Measurements from ENCODE around the gene FAM25A. TPM values are rescaled to one million over a fixed set of nuclear protein-coding genes. Genes with fewer than 3 reads are reported as not detected.
"Not testable (repeated sequence)": the region's sequence is repeated elsewhere in the genome, so short reads cannot be mapped to it uniquely, and the experiment has no call there.

The FAM25A gene
- total RNA-seq, 4 donors from 2014 or later, result 57.1 to 371 (median 225) TPM

DNA sequence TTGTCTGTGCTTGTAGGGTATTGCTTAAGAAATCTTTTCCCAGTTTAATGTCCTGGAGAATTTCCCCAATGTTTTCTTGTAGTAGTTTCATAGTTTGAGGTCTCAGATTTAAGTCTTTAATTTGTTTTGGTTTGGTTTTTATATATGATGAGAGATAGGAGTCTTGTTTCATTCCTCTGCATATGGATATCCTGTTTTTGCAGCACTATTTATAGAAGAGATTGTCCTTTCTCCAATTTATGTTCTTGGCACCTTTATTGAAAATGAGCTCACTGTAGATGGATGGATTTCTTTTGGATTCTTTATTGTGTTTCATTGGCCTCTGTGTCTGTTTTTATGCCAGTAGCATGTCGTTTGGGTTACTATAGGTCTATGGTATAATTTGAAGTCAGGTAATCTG lies 31.6 kb upstream of the FAM25A start:
- Histone ChIP-seq H3K27ac (no peak overlapping the region), H3K27me3 (no peaks in the 10 kb centered on the region), H3K4me1 (peaks cover 0 to 8% (median 0%) of the 10 kb centered on the region in 3 donors), H3K4me3 (no peak overlapping the region), H3K9me3 (no peaks in the 10 kb centered on the region), H3K36me3 (peaks cover 0 to 11% (median 0%) of the 10 kb centered on the region in 3 donors)
- no peak for DNase-seq
- intact Hi-C loops (cut with DNase I), result no loop called here
- no peak for TF ChIP-seq POLR2A (IDR thresholded peaks at IDR 0.05)
- TF ChIP-seq, protein P1, sequence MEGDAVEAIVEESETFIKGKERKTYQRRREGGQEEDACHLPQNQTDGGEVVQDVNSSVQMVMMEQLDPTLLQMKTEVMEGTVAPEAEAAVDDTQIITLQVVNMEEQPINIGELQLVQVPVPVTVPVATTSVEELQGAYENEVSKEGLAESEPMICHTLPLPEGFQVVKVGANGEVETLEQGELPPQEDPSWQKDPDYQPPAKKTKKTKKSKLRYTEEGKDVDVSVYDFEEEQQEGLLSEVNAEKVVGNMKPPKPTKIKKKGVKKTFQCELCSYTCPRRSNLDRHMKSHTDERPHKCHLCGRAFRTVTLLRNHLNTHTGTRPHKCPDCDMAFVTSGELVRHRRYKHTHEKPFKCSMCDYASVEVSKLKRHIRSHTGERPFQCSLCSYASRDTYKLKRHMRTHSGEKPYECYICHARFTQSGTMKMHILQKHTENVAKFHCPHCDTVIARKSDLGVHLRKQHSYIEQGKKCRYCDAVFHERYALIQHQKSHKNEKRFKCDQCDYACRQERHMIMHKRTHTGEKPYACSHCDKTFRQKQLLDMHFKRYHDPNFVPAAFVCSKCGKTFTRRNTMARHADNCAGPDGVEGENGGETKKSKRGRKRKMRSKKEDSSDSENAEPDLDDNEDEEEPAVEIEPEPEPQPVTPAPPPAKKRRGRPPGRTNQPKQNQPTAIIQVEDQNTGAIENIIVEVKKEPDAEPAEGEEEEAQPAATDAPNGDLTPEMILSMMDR (IDR thresholded peaks at IDR 0.05), result no peak
- WGBS, 2 donors, result 25 to 35% methylated on average over 1 of the region's 1 CpG

DNA sequence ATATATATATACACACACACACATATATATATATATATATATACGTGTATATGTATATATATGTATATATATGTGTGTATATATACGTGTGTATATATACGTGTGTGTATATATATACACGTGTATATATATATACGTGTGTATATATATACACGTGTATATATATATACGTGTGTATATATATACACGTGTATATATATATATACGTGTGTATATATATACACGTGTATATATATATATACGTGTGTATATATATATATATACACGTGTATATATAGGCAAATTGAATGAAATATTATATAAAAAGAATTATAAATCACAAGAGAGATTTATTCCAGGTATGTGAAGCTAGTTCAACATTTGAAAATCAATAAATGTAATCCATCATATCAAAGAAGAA lies 28.7 kb upstream of the FAM25A start:
- 85 to 87% methylated on average over 12 of the region's 12 CpGs for WGBS, 2 donors
- H3K27me3 ChIP-seq; H3K4me3 ChIP-seq; DNase-seq; H3K9me3 ChIP-seq; intact Hi-C loops (cut with DNase I); H3K27ac ChIP-seq; H3K4me1 ChIP-seq: not testable (repeated sequence)
- peaks cover 0 to 18% (median 0%) of the 10 kb centered on the region in 3 donors for H3K36me3 ChIP-seq

DNA sequence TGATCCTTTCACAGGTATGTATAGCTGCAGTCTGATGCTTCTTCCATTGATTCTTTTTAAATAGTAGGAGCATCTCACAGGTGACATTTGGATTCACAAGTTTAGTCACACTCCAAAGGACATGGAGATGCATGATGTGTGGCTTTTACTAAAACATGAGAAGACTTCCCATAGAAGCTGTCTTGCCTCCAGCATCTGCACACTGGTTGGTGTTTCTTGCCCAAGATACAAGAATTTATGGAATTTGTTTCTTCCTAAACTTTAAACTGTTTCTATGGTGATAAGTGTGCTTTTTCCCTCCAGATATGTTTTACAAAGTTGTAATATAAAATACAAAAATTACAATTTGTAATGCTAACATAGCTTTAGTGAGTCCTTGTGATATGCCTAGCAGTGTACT lies 27.6 kb upstream of the FAM25A start:
- H3K27me3 ChIP-seq, result no peaks in the 10 kb centered on the region
- TF ChIP-seq POLR2A (IDR thresholded peaks at IDR 0.05), result no peak
- TF ChIP-seq, protein P1 (IDR thresholded peaks at IDR 0.05), result no peak
- no peak for DNase-seq
- H3K4me3 ChIP-seq, result no peak overlapping the region
- no peak overlapping the region for H3K27ac ChIP-seq
- H3K4me1 ChIP-seq, result peaks cover 0 to 8% (median 0%) of the 10 kb centered on the region in 3 donors
- no peaks in the 10 kb centered on the region for H3K9me3 ChIP-seq
- peaks cover 0 to 18% (median 0%) of the 10 kb centered on the region in 3 donors for H3K36me3 ChIP-seq
- intact Hi-C loops (cut with DNase I), result no loop called here

DNA sequence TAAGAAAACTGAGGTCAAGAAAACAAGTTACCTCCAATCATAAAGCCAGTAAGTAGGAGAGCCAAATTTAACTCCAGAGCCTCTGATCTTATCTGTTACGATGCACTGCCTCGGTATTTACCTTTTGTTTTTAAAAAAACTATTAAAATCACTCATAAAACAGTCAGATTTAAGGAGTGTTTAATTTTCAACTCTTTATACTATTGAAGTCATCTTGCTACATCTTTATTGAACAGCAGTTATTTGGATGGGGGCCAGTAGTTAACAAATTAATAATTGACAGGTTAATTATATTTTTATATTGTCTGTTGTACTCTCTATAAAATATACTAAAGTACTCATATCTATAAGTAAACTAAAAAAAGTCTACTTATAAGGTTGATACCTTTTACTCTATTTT lies 27.2 kb upstream of the FAM25A start:
- Histone ChIP-seq H3K36me3 (peaks cover 0 to 18% (median 0%) of the 10 kb centered on the region in 3 donors), H3K9me3 (no peaks in the 10 kb centered on the region), H3K4me1 (peaks cover 0 to 8% (median 0%) of the 10 kb centered on the region in 3 donors), H3K4me3 (no peak overlapping the region), H3K27ac (no peak overlapping the region), H3K27me3 (no peaks in the 10 kb centered on the region)
- DNase-seq, result no peak
- no peak for TF ChIP-seq POLR2A (IDR thresholded peaks at IDR 0.05)
- TF ChIP-seq, protein P1 (IDR thresholded peaks at IDR 0.05), result no peak
- intact Hi-C loops (cut with DNase I), result no loop called here
- 93 to 96% methylated on average over 2 of the region's 2 CpGs for WGBS, 2 donors

DNA sequence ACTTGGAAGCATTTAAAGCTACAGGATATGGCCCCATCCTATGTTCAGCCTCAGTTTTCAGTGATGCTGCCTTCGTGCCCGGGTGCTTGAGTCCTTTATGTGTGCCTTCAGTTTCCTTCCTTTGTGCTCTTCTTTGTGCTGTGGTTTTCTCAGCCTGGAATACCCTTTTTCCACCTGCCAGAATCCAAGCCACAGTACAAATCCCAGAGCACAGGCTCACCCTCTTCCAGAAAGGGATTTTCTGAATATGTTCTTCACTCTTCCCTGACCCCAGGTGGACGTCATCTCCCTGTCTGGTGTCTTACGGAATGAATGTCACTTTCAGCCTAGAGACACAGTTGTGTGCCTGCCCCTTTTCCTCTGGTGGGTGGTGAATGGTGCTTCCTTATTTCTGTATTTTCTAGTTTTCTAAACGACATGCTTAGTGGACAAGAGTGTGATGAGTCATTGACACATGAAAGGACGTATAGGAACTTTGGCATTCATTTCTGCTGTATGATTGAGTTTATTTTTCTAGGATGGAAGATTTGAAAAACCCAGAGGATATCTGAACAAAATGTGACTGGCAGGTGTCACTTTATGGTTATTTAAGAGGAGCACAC lies 20.2 kb upstream of the FAM25A start:
- H3K4me1 ChIP-seq; H3K9me3 ChIP-seq; H3K27me3 ChIP-seq; H3K4me3 ChIP-seq; intact Hi-C loops (cut with DNase I); H3K27ac ChIP-seq; DNase-seq; H3K36me3 ChIP-seq: not testable (repeated sequence)
- WGBS, 2 donors, result 56 to 59% methylated on average over 6 of the region's 6 CpGs

DNA sequence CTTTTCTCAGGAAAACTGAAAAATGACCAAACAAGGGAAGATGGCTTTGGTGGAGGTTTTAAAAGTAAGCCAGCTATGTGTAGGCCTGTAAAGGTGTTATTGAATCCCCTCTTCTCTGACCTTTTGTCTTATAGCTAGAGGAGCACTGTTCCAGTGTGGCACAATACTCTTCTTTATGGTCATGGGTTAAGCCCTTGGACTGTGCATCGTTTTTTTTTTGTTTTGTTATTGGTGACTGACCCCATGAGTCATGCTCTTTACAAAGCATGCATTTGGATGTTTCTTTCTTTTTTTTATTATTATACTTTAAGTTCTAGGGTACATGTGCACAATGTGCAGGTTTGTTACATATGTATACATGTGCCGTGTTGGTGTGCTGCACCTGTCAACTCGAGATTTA lies 19.6 kb upstream of the FAM25A start:
- intact Hi-C loops (cut with DNase I), result no loop called here
- no peak for DNase-seq
- H3K27ac ChIP-seq, result no peak overlapping the region

DNA sequence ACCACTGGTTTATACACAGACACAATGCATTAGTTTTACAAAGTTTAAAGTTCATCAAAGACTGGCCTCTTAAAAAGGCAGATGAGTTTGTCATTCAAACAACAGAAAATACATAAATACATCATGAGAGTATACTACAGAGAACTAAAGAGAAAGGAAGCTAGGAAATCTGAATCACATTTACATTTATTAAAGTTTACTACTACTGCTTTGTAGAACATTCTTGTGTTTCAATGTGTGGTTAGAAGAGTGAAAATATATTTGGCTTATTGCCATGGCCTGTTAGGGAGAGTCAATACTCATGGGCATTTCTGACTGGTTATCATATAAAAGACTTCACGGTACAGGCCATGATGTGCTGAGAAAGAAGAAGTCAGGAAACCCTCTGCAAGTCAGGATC lies 13.0 kb upstream of the FAM25A start:
- intact Hi-C loops (cut with DNase I); H3K9me3 ChIP-seq; H3K4me1 ChIP-seq; DNase-seq; H3K4me3 ChIP-seq; H3K27me3 ChIP-seq; H3K27ac ChIP-seq; H3K36me3 ChIP-seq: not testable (repeated sequence)
- WGBS, 2 donors, result 86 to 88% methylated on average over 1 of the region's 1 CpG

More for the DNA sequence above, 19.6 kb upstream of the FAM25A start:
- no peak overlapping the region for H3K4me3 ChIP-seq
- H3K36me3 ChIP-seq, result peaks cover 0 to 4% (median 0%) of the 10 kb centered on the region in 3 donors
- TF ChIP-seq POLR2A (IDR thresholded peaks at IDR 0.05), result no peak
- TF ChIP-seq, protein P1 (IDR thresholded peaks at IDR 0.05), result no peak
- no peaks in the 10 kb centered on the region for H3K4me1 ChIP-seq
- no peaks in the 10 kb centered on the region for H3K27me3 ChIP-seq
- no peaks in the 10 kb centered on the region for H3K9me3 ChIP-seq
- WGBS, 2 donors, result 63 to 68% methylated on average over 3 of the region's 3 CpGs

DNA sequence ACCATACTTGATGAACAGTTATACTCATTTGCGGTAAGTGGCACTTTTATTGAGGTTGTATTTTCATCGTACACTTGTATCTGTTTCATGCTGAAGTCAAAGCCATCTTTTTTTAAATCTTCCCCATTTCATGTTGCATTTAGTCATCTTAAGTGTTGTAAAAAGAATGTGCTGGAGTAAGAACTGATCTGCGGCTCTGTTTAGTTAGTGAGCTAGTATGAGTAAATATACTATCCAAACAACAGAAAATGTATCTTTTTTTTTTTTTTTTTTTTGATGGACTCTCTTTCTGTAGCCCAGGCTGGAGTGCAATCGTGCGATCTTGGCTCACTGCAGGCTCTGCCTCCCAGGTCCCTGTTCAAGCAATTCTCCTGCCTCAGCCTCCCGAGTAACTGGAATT lies 12.4 kb upstream of the FAM25A start:
- H3K9me3 ChIP-seq; H3K27me3 ChIP-seq; DNase-seq; H3K36me3 ChIP-seq; H3K4me1 ChIP-seq; H3K4me3 ChIP-seq; intact Hi-C loops (cut with DNase I): not testable (repeated sequence)
- 83 to 98% methylated on average over 5 to 6 of the region's 6 CpGs for WGBS, 2 donors
- H3K27ac ChIP-seq, result peak overlapping the region in 1 of 4 donors; percentile 30

DNA sequence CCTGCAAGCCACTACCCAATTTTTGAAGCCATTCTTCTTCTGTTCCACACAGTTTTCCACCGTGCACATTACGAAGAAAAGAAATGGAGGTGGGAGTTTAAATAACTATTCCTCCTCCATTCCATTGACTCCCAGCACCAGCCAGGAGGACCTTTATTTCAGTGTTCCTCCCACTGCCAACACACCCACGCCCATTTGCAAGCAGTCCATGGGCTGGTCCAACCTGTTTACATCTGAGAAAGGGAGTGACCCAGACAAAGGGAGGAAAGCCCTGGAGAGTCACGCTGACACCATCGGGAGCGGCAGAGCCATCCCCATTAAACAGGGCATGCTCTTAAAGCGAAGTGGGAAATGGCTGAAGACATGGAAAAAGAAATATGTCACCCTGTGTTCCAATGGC lies 11.8 kb upstream of the FAM25A start:
- H3K4me1 ChIP-seq; H3K36me3 ChIP-seq; H3K27me3 ChIP-seq; DNase-seq; H3K4me3 ChIP-seq; H3K9me3 ChIP-seq; intact Hi-C loops (cut with DNase I): not testable (repeated sequence)
- peak overlapping the region in 2 of 4 donors; percentile 46 to 55 for H3K27ac ChIP-seq
- WGBS, 2 donors, result 64 to 86% methylated on average over 3 to 7 of the region's 7 CpGs

Data from esophagus squamous epithelium (tissue), 5 donors.